Retina (tissue), 1 donor: ENCODE results near the gene CLEC1B.
"Not testable (repeated sequence)": the region's sequence is repeated elsewhere in the genome, so short reads cannot be mapped to it uniquely, and the experiment has no call there.

Experiments used
- DNase-seq: peaks from one replicate; pipeline ENCODE4 v3.0.0-alpha.2; 2016

The CLEC1B gene

DNA sequence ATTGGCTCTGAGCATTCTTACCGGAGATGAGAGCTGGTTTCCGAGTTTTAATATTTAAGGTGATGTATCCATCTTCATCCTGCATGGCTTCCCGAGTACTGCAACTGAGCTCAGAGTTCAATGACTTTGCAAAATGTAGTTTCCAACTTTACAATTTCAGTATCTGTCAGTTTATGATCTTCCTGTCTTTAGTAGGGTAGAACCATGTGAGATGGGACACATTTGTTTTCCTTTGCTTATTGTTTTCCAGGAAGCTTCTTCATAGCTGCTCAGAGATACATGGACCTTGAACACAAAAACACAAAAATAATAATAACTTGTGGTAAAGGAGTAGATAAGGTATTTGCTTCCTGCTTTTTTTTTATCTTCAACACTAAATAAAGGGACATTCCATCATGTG is at the start of gene CLEC1B:
TSS of gene CLEC1B (minus strand) at position 106 of the 400 bp plus-strand sequence. CDS start at position 85, 21 bp downstream.
- no peak for DNase-seq

DNA sequence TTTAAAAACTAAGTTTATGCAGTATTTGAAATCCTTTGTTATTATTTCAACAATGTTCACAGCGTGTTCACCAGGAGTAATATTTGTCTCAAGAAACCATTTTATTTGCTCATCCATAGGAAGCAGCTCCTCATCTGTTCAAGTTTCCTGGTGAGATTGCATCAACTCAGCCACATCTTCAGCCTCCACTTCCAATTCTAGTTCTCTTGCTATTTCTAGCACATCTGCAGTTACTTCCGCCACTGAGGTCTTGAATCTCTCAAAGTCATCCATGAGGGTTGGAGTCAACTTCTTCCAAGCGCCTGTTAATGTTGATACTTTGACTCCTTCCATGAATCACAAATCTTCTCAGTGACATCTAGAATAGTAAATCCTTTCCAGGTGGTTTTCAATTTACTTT is 49.6 kb upstream of the CLEC1B start:
- no peak for DNase-seq

GRCh38 chr12:10042167-10042566 is 43.2 kb upstream of the CLEC1B start:
- no peak for DNase-seq

GRCh38 chr12:10033783-10034545 is 35.0 kb upstream of the CLEC1B start:
- DNase-seq, result no peak

DNA sequence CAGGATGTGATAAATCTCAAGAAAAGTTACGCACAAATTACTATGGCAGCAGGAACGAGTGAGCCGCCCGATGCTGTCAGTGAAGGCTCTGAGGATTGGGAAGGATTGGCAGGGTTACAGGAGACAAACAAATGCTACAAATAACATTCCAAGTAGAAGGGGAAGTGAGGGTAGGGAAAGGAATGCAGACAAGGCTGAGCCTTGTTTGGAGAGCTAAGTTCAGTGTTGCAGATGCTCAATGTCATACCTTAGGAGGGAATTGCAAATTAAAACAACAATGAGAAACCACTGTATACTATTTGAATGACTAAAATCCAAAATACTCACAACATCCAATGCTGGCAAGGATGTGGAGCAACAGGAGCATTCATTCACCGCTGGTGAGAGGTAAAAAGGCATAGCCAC is 32.9 kb upstream of the CLEC1B start:
- DNase-seq, result no peak

DNA sequence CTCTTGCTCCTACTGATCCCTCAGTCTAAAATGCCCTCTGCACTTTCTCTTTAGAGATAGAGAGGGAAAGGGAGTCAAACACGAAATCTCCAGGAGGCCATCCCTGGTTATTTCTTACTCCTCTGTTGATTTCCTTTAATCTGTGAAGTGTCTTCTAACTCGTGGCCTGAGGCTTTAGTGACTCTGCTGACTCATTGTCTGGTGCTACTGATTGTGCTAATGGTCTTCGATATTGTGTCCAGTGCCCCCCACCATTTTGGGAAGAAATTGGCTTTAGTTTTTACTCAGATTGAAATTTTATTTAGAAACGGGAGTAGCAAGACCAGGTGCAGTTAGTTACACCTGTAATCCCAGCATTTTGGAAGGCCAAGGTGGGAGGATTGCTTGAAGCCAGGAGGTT is 32.4 kb upstream of the CLEC1B start:
- no peak for DNase-seq

- no peak for DNase-seq
These were observed 31.5 kb upstream of the CLEC1B start, which contains the start of gene CLEC9A for GRCh38 chr12:10030446-10030845. TSS of gene CLEC9A (plus strand) at chr12:10030682. CDS start at chr12:10052688, 22,006 bp downstream.

DNA sequence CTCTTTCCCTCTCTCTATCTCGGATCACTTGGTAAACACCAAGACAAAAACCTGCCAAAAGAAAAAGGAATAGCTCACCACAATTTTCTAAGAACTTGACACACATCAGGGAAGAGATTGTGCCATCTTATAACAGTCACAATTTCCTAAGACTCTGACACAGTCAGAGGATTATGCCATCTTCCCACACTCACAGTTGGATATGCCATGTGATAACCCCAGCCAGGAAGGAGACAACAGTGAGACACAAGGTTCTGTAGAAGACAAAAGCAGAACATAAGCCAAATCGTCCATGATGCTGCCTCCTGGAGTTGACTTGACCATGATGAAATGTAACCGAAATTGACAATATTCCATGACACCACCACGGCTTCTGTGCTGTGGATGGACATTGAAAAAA is 28.8 kb upstream of the CLEC1B start:
- DNase-seq, result no peak

GRCh38 chr12:10027311-10027710 is 28.4 kb upstream of the CLEC1B start:
- no peak for DNase-seq

- DNase-seq, result not testable (repeated sequence)
These were observed 27.7 kb upstream of the CLEC1B start for GRCh38 chr12:10026666-10027065.

DNA sequence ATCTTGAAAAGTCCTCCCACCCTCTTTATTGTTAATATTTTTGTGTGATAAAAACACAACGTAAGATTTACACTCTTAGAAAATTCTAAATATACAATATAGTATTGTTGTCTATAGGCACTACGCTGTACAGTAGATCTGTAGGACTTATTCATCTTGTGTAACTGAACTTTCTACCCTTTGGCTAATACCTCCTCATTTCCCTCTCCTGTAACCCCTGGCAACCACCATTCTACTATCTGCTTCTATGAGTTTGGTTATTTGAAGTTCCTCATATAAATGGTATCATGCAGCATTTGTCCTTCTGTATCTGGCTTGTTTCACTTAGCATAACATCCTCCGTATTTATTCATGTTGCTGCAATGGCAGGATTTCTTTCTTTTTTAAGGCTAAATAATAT is 26.3 kb upstream of the CLEC1B start:
- DNase-seq, result no peak

DNA sequence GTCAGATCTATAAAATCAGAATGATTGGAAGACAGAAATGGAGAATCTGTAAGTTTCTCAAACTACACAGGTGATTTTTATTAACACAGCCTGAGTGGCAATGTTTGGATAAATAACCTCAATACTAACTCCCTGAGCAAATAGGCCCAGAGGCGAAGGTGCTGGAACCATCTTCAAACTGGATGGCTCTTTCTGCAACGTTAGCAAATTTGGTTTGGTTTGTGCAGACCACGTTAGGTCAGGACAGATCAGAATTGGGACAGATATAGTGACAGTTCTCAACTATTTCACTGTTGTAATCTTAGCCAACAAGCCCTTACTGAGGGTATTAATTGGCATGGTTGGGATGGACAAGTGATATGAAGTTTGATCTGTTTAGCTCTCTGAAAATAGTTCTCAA is 22.4 kb upstream of the CLEC1B start:
- DNase-seq, result no peak

- no peak for DNase-seq
These were observed 19.5 kb upstream of the CLEC1B start for GRCh38 chr12:10018386-10018785.

- no peak for DNase-seq
These were observed 18.0 kb upstream of the CLEC1B start for GRCh38 chr12:10016881-10017280.

DNA sequence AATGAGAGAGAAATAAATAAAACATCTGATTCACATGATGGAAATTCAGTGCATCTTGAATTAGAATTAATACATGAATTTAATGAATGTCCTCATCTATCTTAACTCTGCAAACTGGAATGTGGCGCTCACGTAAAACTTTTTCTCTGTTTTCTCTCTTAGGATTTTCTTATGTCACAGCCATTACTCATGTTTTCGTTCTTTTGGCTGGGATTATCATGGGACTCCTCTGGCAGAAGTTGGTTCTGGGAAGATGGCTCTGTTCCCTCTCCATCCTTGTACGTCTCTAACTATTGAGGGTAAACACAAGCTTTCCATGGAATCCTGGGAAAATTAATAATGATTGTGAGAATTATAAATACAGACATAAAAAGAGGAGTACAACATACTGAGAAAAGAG is 16.5 kb upstream of the CLEC1B start:
- no peak for DNase-seq

- no peak for DNase-seq
These were observed 13.9 kb upstream of the CLEC1B start for GRCh38 chr12:10012630-10013330.

DNA sequence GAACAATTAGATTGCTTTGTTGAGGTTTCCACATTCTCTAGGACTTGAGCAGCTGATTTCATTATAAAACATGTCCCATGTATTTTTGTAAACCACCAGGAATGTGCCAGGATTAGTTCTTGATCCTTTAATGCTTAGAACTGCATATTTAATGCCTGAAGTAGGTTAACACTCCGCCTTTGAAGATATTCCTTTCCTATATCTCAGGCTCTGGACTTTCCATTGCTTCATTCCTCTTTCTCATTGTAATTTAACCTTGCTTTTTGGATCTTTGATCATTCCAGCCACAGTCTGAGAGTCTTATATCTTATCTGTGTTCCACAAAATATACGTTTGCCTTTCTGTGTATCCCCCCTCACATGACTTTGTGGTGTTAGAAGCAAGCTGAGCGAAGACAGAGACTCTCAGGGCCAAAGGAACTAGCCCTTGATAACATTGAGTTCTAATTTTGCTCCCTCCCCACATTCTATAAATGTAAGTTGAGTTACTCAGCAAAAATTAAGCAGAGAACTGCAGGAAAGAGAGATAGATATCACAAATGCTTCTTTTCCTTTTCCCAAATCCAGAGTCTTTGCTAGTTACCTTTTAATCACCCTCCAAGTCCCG is 2.4 kb upstream of the CLEC1B start:
- no peak for DNase-seq

GRCh38 chr12:9992296-9992695 is 6.6 kb downstream of the CLEC1B start:
- DNase-seq, result no peak

- DNase-seq, result no peak
These were observed 7.0 kb downstream of the CLEC1B start for GRCh38 chr12:9991876-9992275.

- no peak for DNase-seq
These were observed 18.8 kb downstream of the CLEC1B start for GRCh38 chr12:9980126-9980525.

DNA sequence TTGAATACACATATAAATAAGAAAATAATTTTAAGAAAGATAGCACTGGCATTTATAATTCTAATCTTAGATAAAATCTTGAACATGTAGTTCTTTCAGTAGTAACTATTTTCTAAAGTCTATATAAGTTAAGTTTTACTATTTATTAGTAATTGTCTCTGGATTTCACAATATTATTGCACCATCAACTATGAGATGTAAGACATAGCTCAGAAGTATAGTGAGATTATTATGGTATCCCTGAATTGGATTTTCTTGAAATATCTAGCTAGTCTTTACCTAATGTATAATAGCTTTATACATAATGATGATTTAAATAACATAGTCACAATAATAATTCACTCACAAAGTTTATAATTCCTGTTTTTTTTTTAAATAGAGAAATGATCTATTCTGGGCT is 21.0 kb downstream of the CLEC1B start:
- DNase-seq, result no peak

GRCh38 chr12:9976626-9977025 is 22.3 kb downstream of the CLEC1B start:
- not testable (repeated sequence) for DNase-seq

GRCh38 chr12:9975614-9976013 is 23.3 kb downstream of the CLEC1B start:
- DNase-seq, result no peak

GRCh38 chr12:9974731-9975130 is 24.2 kb downstream of the CLEC1B start:
- DNase-seq, result not testable (repeated sequence)
